CD1c-positive myeloid dendritic cell (primary cell): ENCODE measurements around the gene OAT.

ENCODE experiments used
- DNase-seq: peaks from one replicate; pipeline ENCODE4 v3.0.0-alpha.2; 2016; ENCODE audit errors: extremely low spot score

Gene OAT

GRCh38 chr10:124403548-124403947 lies 15.2 kb downstream of the OAT start:
- peak; percentile 88 for DNase-seq

GRCh38 chr10:124402273-124402672 lies 16.4 kb downstream of the OAT start:
- no peak for DNase-seq

- DNase-seq: no peak
Observed at GRCh38 chr10:124401633-124402032, 17.1 kb downstream of the OAT start.

GRCh38 chr10:124394583-124394982 lies 24.1 kb downstream of the OAT start:
- DNase-seq: no peak

- DNase-seq: no peak
Observed at GRCh38 chr10:124392626-124393342, 25.9 kb downstream of the OAT start.

- DNase-seq: no peak
Observed at GRCh38 chr10:124390471-124391187, 28.1 kb downstream of the OAT start.

- DNase-seq: no peak
Observed at GRCh38 chr10:124389613-124390361, 28.9 kb downstream of the OAT start.

- DNase-seq: peak; percentile 98
Observed at GRCh38 chr10:124388823-124389612, 29.7 kb downstream of the OAT start.

GRCh38 chr10:124388476-124388822 lies 30.3 kb downstream of the OAT start:
- no peak for DNase-seq

- no peak for DNase-seq
Observed at GRCh38 chr10:124387078-124387874, 31.4 kb downstream of the OAT start.

GRCh38 chr10:124386186-124387077 lies 32.3 kb downstream of the OAT start:
- no peak for DNase-seq

GRCh38 chr10:124385627-124386185 lies 33.0 kb downstream of the OAT start:
- no peak for DNase-seq

GRCh38 chr10:124384591-124385190 lies 34.0 kb downstream of the OAT start:
- no peak for DNase-seq

GRCh38 chr10:124384172-124384571 lies 34.6 kb downstream of the OAT start:
- no peak for DNase-seq

GRCh38 chr10:124383496-124383895 lies 35.2 kb downstream of the OAT start:
- DNase-seq: no peak

- no peak for DNase-seq
Observed at GRCh38 chr10:124381011-124381611, 37.6 kb downstream of the OAT start.

GRCh38 chr10:124380256-124380995 lies 38.3 kb downstream of the OAT start:
- no peak for DNase-seq

- no peak for DNase-seq
Observed at GRCh38 chr10:124379609-124380193, 39.0 kb downstream of the OAT start.
